K562 (cell line): ENCODE data around the gene COP1. TPM values are rescaled to one million over a fixed set of nuclear protein-coding genes. Genes with fewer than 3 reads are reported as not detected.

Source experiments
- ATF6 ChIP-seq: sonication (generic); formaldehyde crosslinking; IDR thresholded peaks from 2 replicates; pipeline ENCODE4 v1.4.0; 2020; ENCODE audit warnings: mild to moderate bottlenecking, missing genetic modification reagents
- CHD4 ChIP-seq: fragments of 200-600 bp; sonication (generic); IDR thresholded peaks from 3 replicates; pipeline ENCODE4 v1.6.1; 2012; ENCODE audit warnings: low read depth, mild to moderate bottlenecking, mixed read lengths, low read length, inconsistent platforms; ENCODE audit not compliant: insufficient read depth, insufficient replicate concordance, poor library complexity, severe bottlenecking
- ILK ChIP-seq: fragments of 450-650 bp; IDR thresholded peaks from 2 replicates; pipeline ENCODE4 v1.6.1; 2016; ENCODE audit warnings: missing genetic modification characterization, low read depth, mild to moderate bottlenecking, missing compliant biosample characterization, moderate library complexity, borderline replicate concordance
- MYBL2 ChIP-seq, 2 experiments: fragments of 450-650 bp in 1 of 2; sonication (generic) in 1 of 2; formaldehyde crosslinking in 1 of 2; IDR thresholded peaks; 2 replicates each; pipeline versions ENCODE4 v1.6.1 to v1.8.1; 2017 to 2022; ENCODE audit warnings: borderline replicate concordance in 1 of 2, inconsistent platforms in 1 of 2, low read depth in 1 of 2, mild to moderate bottlenecking in 1 of 2, missing genetic modification reagents in 1 of 2, moderate library complexity in 1 of 2
- NCOA4 ChIP-seq: fragments of 450-650 bp; IDR thresholded peaks from 2 replicates; pipeline ENCODE4 v1.6.1; 2018; ENCODE audit warnings: mild to moderate bottlenecking; ENCODE audit not compliant: partially characterized antibody
- PML ChIP-seq: IDR thresholded peaks from 2 replicates; pipeline ENCODE4 v1.6.1; 2012; ENCODE audit warnings: low read length, inconsistent platforms
- SIX5 ChIP-seq, 2 experiments: IDR thresholded peaks; 2 replicates each; pipeline ENCODE4 v1.6.1; 2011; ENCODE audit warnings: low read length in 2 of 2, borderline replicate concordance in 1 of 2, low read depth in 1 of 2, mild to moderate bottlenecking in 1 of 2, moderate library complexity in 1 of 2; ENCODE audit not compliant: insufficient read depth in 1 of 2
- SLC30A9 ChIP-seq: fragments of 250-450 bp; sonication (Bioruptor Pico); IDR thresholded peaks from 2 replicates; pipeline ENCODE4 v1.8.0; 2022; ENCODE audit warnings: mild to moderate bottlenecking, moderate library complexity
- SMARCB1 ChIP-seq: IDR thresholded peaks from 2 replicates; pipeline ENCODE4 v1.6.1; 2011; ENCODE audit warnings: improper control_type of control experiment, low read depth; ENCODE audit not compliant: insufficient read length
- THAP12 ChIP-seq: fragments of 250-450 bp; sonication (Bioruptor Pico); IDR thresholded peaks from 2 replicates; pipeline ENCODE4 v1.9.0; 2021; ENCODE audit warnings: mild to moderate bottlenecking, inconsistent platforms
- ZNF395 ChIP-seq: fragments of 200-800 bp; sonication (Bioruptor generic); IDR thresholded peaks from 2 replicates; pipeline ENCODE4 v1.6.1; 2017; ENCODE audit warnings: missing genetic modification characterization, missing compliant biosample characterization
- polyA plus RNA-seq, 8 experiments: library from polyadenylated mRNA; depleted of rRNA in 4 of 8; stranded (reverse) in 5 of 8; unstranded in 3 of 8; fragments of >200 nt; fragmentation: Nextera tagmentation in 2 of 8; fragmentation: Illumina TruSeq in 1 of 8; extraction: Ambion mirVana in 2 of 8; extraction: Trizol in 1 of 8; gene quantifications; 2 replicates each; pipeline versions ENCODE4 v1.2.1 to v1.2.3, GENCODE V29; 2011 to 2014; ENCODE audit warnings: inconsistent platforms in 1 of 8, missing spikeins in 1 of 8
- total RNA-seq, 7 experiments: library from RNA; depleted of rRNA in 6 of 7; stranded (reverse); fragments of >200 nt in 6 of 7; fragmentation: Illumina TruSeq in 2 of 7; extraction: Trizol in 2 of 7; gene quantifications; 2 replicates each; pipeline versions ENCODE4 v1.2.1 to v1.2.3, GENCODE V29; 2011 to 2021; ENCODE audit warnings: low replicate concordance in 1 of 7
- TF ChIP-seq, protein P1 (sequence below): fragments of 450-650 bp; formaldehyde crosslinking; IDR thresholded peaks from 2 replicates; pipeline ENCODE4 v1.4.0; 2020; ENCODE audit warnings: mild to moderate bottlenecking, moderate library complexity
- TF ChIP-seq, protein P2 (sequence below): sonication (generic); formaldehyde crosslinking; IDR thresholded peaks from 2 replicates; pipeline ENCODE4 v1.8.0; 2022; ENCODE audit warnings: mild to moderate bottlenecking, missing genetic modification reagents
- TF ChIP-seq, protein P3 (sequence below): sonication (generic); formaldehyde crosslinking; IDR thresholded peaks from 2 replicates; pipeline ENCODE4 v1.8.1; 2022; ENCODE audit warnings: missing genetic modification reagents

COP1 gene
- total and polyA plus RNA-seq, 9 of the 15 experiments (the other 6 are each of a cell fraction or from before 2014, with no cell fraction given) = 25.8 to 77.7 (median 58.6) TPM

DNA sequence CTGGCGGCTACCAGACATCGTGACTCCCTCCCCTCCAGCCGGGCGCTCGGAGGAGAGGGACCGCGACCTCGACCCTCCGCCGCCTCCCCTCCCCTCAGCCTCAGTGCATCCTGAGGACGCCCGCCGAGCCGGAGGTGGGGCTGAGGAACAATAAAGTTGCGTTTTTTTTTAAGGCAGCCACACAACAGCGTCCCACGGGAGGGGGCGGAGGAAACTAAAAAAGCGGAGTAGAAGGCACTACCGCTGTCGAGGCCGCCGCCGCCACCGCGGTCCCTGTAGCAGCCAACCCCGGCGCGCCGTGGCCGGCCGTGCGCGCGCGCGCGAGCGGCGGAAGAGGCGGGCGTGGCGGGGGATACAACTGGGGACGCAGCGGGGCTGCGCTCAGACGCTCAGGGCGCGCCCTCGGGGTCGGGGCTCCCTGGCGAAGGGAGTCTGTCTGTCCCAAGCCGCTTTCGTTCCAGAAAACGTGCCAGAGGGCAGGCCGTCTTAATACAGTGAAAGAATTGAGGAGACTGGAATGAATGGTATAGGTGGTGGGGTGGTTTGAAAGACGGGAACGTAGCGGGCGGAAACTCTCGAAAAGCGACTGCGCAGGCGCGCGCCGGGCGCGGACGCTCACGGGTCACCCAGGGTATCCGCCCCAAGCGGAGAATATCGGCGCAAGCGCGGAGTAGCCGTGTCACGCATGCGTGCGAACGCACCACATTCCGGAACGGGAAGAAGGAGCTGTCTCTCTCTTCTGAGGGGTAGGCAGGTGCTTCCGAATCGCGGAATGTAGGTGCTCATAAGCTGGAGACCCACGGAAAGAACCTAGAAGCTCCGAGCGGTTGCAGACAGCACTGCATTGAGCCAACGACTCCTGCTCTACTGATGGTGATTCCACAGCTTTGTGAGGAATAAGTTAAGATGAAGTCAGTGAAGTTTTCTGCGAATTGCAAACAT is at the start of gene COP1 (continued):
- TF ChIP-seq ATF6 (CRISPR knock-in tag) (peak; percentile 58; the same call in 1 of the 2 replicates), MYBL2 (IDR thresholded peaks at IDR 0.05; ENCODE audit: low read depth) (no peak), MYBL2 (CRISPR knock-in tag; IDR thresholded peaks at IDR 0.05; ENCODE audit: borderline replicate concordance) (no peak), CHD4 (no peak), SMARCB1 (no peak), PML (peak; percentile 77), ZNF395 (no peak; the same call in 1 of the 2 replicates), SLC30A9 (CRISPR knock-in tag) (no peak), THAP12 (CRISPR knock-in tag) (peak; percentile 67; the same call in 1 of the 2 replicates), ILK (tag) (no peak), NCOA4 (no peak), SIX5 (IDR thresholded peaks at IDR 0.05; ENCODE audit: borderline replicate concordance in 1 of 2, insufficient read depth in 1 of 2, low read depth in 1 of 2, low read length in 2 of 2) (no peak)
- TF ChIP-seq, protein P1, sequence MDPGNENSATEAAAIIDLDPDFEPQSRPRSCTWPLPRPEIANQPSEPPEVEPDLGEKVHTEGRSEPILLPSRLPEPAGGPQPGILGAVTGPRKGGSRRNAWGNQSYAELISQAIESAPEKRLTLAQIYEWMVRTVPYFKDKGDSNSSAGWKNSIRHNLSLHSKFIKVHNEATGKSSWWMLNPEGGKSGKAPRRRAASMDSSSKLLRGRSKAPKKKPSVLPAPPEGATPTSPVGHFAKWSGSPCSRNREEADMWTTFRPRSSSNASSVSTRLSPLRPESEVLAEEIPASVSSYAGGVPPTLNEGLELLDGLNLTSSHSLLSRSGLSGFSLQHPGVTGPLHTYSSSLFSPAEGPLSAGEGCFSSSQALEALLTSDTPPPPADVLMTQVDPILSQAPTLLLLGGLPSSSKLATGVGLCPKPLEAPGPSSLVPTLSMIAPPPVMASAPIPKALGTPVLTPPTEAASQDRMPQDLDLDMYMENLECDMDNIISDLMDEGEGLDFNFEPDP = no peak
- TF ChIP-seq, protein P2, sequence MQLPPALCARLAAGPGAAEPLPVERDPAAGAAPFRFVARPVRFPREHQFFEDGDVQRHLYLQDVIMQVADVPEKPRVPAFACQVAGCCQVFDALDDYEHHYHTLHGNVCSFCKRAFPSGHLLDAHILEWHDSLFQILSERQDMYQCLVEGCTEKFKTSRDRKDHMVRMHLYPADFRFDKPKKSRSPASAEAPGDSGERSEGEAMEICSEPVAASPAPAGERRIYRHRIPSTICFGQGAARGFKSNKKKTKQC (CRISPR knock-in tag) = peak; percentile 32; the same call in 1 of the 2 replicates
- TF ChIP-seq, protein P3, sequence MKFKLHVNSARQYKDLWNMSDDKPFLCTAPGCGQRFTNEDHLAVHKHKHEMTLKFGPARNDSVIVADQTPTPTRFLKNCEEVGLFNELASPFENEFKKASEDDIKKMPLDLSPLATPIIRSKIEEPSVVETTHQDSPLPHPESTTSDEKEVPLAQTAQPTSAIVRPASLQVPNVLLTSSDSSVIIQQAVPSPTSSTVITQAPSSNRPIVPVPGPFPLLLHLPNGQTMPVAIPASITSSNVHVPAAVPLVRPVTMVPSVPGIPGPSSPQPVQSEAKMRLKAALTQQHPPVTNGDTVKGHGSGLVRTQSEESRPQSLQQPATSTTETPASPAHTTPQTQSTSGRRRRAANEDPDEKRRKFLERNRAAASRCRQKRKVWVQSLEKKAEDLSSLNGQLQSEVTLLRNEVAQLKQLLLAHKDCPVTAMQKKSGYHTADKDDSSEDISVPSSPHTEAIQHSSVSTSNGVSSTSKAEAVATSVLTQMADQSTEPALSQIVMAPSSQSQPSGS (CRISPR knock-in tag) = 0 out of 2 replicates have a peak, but pooled peaks have one; percentile 2
